HG03439 (cell line): ENCODE data around the gene SKIC8.
A peak's percentile ranks its signal among the peaks of the same experiment; 100 is the strongest.
"Not testable (repeated sequence)": the region's sequence is repeated elsewhere in the genome, so short reads cannot be mapped to it uniquely, and the experiment has no call there.

Experiments used
- ATAC-seq: cut with Tn5 transposase; IDR thresholded peaks from one replicate; pipeline ENCODE4 v1.9.1; 2021; ENCODE audit warnings: mild to moderate bottlenecking, moderate library complexity; ENCODE audit not compliant: unreplicated experiment

The SKIC8 gene

DNA sequence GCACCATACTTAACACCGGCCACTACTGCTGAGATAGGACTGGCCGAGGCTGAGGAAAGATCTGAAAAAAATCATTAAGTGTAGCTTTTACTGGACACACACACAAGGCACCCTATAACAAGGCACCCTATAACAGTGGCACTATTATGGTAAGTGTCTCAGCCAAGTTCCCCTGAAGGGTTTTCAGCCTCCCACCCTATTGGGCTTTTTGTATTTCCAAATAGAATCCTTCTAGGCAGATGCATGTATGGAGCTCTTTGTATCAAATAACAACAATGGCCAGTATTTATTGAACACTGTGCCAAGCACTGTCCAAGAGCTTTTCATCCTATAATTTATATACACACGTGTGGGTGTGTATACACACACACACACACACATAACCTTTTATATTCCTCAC lies 41.7 kb downstream of the SKIC8 start:
- ATAC-seq = no peak

- ATAC-seq = no peak
Measured at GRCh38 chr15:78256044-78256437, 43.4 kb downstream of the SKIC8 start.

DNA sequence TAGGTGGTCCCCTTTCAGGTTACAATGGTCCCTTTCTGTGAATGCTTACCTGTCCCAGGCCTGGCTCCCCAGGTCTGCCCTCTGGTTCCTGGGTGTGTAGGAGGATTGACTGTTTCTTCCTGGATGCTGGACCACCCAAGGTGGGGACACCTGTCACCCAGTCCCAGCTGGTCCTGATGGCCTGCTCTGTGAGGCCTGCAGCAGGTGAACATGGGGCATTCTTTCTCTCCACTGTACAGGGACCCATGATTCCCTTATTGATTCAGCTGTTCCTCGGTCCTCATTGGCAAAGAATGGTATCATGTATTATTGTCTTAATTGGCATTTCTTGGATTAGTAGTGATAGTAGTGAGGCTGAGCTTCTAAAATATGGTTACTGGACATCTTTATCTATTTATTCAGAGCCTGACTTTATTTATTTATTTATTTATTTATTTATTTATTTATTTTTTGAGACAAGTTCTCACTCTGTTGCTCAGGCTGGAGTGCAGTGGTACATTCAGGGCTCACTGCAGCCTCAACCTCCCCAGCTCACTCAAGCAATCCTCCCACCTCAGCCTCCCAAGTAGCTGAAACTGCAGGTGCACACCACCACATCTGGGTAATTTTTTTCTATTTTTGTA lies 43.9 kb downstream of the SKIC8 start:
- no peak for ATAC-seq

- ATAC-seq = no peak
Measured at GRCh38 chr15:78251136-78251535, 48.3 kb downstream of the SKIC8 start.

GRCh38 chr15:78249131-78249530 lies 50.3 kb downstream of the SKIC8 start:
- ATAC-seq = no peak

DNA sequence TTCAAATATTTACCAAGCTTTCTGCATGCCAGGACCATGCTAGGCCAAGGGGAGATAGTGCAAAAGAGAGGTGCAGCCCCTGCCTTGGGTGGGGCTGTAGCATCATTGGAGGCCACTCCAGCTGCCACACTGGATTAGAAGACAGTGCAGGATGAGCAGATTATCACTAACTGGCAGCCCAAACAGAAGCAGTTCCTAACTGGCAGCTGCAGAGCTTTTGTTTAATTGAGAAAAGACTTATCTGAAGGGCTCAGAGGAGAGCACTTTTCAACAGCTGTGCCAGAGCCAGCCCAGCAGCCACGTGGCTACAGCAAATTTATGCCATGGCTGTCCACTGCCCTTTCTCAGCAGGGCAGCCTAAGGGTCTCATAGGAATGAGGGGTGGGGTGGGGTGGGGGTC lies 51.5 kb downstream of the SKIC8 start:
- ATAC-seq = no peak

GRCh38 chr15:78245976-78246620 lies 53.3 kb downstream of the SKIC8 start:
- not testable (repeated sequence) for ATAC-seq

DNA sequence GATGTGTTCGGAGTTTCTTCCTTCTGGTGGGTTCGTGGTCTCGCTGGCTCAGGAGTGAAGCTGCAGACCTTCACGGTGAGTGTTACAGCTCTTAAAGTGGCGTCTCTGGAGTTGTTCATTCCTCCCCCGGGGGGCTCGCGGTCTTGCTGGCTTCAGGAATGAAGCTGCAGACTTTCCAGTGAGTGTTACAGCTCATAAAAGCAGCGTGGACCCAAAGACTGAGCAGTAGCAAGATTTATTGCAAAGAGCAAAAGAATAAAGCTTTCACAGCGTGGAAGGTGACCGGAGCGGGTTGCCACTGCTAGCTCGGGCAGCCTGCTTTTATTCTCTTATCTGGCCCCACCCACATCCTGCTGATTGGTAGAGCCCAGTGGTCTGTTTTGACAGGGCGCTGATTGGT lies 54.0 kb downstream of the SKIC8 start:
- ATAC-seq = not testable (repeated sequence)

DNA sequence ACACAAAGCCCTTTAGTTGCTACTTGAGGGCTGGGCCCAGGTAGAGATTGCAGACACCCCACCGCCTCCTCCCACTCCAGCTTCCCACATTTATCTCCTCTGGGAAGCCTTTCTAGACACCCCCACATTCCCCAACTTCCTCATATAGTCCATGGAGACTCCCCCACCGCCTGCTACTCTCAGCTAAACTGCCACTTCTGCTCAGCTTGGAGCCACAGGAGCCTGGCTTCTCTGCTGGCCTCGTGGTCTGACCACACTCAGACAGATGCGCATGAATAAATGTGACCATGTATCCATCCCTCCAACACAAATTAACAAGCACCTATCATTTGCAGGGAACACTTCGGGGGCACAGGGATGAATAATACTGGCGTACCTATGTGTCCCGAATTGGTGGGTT lies 54.5 kb downstream of the SKIC8 start:
- ATAC-seq = no peak

GRCh38 chr15:78244101-78244500 lies 55.3 kb downstream of the SKIC8 start:
- no peak for ATAC-seq

- no peak for ATAC-seq
Measured at GRCh38 chr15:78243491-78243941, 55.9 kb downstream of the SKIC8 start.

- ATAC-seq = no peak
Measured at GRCh38 chr15:78243058-78243457, 56.4 kb downstream of the SKIC8 start.

GRCh38 chr15:78242128-78242527 lies 57.3 kb downstream of the SKIC8 start:
- no peak for ATAC-seq

DNA sequence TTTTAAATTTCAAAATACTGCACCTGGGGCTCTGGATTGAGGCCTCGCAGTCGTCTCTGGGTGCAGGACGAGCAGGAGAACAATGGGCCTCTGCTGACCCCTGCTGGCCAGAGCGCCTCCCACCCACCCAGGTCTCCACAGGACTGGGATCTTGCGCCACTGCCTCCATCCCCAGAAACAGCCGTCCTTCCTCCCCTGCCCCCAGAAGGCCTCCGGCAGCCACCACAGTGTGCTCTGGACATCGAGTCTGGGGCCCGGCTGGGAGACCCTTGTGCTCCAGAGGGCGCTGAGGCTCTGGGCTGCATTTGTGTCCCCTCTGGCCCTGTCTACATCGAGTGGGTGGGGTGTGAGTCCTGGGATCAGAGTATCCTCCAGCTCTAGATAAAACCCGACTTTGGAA lies 58.4 kb downstream of the SKIC8 start:
- ATAC-seq = peak; percentile 49

DNA sequence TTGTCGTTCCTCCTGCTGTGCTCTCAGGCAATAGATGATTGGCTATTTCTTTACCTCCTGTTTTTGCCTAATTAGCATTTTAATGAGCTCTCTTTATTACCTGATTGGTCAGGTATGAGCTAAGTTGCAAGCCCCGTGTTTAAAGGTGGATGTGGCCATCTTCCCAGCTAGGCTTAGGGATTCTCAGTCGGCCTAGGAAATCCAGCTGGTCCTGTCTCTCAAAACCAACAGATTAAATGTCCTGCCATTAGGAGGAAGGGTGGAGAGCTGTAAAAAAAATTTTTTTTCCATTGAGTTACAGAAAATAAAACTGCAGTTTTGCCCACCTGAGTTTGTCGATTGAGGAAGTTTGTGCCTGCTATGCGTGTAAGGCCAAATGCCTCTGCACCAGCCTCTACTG lies 59.6 kb downstream of the SKIC8 start:
- no peak for ATAC-seq

DNA sequence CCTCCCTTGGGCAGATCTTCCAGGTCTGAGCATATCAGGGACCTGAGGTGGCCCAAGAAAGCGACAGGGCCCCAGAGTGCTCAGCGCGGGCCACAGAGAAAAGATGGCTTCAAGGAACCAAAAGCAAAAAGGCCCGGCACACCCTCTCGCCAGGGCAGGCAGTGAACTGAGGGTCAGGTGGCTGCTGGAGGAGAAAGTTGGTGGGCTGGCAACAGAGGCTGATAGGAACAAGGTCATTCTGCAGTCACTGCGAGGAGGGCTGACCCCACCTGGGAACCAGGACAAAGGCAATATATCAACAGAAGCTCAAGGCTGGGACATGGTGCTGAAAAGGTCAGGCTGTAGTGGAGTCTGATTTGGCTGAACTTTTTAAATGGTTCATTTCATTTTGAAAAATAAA lies 62.3 kb downstream of the SKIC8 start:
- no peak for ATAC-seq

- no peak for ATAC-seq
Measured at GRCh38 chr15:78236491-78236890, 62.9 kb downstream of the SKIC8 start.

DNA sequence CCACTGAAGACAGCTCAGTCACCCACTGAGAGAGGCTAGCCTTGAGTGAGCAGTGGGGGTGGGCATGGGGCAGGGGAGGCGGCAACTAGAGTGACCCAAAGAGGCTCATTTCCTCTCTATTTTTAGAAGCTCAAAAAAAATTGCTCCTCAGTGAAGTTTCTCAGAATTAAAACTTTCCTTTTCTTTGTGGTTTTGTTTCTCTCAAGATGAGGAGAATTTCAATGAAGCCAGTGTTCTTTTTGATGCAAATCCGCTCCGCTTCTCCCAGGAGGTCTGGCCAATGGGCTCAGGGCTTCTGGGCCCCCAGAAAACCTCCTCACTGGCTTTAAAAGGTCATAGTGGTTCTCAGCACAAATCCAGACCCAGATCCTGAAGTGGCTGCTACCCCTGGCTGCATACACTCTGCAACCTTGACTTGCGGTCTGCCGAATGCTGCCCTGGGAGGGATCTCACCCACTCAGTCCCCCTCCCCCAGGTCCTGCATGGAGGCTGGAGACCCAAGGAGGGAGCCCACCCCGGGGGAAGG lies 64.8 kb downstream of the SKIC8 start, which contains the start of gene ACSBG1:
Gene ACSBG1, minus strand, starts transcription at position 51 of the 526 bp plus-strand sequence. CDS start 64 bp downstream, outside the sequence.
- ATAC-seq = no peak

GRCh38 chr15:78233496-78233895 lies 65.9 kb downstream of the SKIC8 start:
- ATAC-seq = no peak
